GM12878 (cell line): Measurements from ENCODE around the gene KCNIP3. TPM values are rescaled to one million over a fixed set of nuclear protein-coding genes. Genes with fewer than 3 reads are reported as not detected.

Source experiments
- CEBPZ ChIP-seq: fragments of 150-350 bp; IDR thresholded peaks from 2 replicates; pipeline ENCODE4 v1.6.1; 2016; ENCODE audit warnings: low read depth, low read length
- E2F4 ChIP-seq: IDR thresholded peaks from 2 replicates; pipeline ENCODE4 v1.6.1; 2012; ENCODE audit warnings: low read depth, low read length, improper control_type of control experiment
- IRF5 ChIP-seq: fragments of 450-650 bp; IDR thresholded peaks from 2 replicates; pipeline ENCODE4 v1.6.1; 2017; ENCODE audit warnings: borderline replicate concordance
- LARP7 ChIP-seq: fragments of 450-650 bp; IDR thresholded peaks from 2 replicates; pipeline ENCODE4 v1.6.1; 2017; ENCODE audit warnings: mild to moderate bottlenecking
- NR2F1 ChIP-seq: fragments of 450-650 bp; conservative IDR thresholded peaks from 2 replicates; pipeline ENCODE4 v1.6.1; 2017; ENCODE audit warnings: mild to moderate bottlenecking
- SRF ChIP-seq, 2 experiments: IDR thresholded peaks; 2 replicates each; pipeline ENCODE4 v1.6.1; 2011; ENCODE audit warnings: low read depth in 2 of 2, low read length in 2 of 2, mild to moderate bottlenecking in 1 of 2, moderate library complexity in 1 of 2
- TCF3 ChIP-seq: IDR thresholded peaks from 2 replicates; pipeline ENCODE4 v1.6.1; 2012; ENCODE audit warnings: low read depth, mild to moderate bottlenecking, low read length, borderline replicate concordance; ENCODE audit not compliant: insufficient read depth
- YBX1 ChIP-seq: fragments of 450-650 bp; IDR thresholded peaks from 2 replicates; pipeline ENCODE4 v1.6.1; 2016; ENCODE audit warnings: antibody characterized with exemption
- ZBED1 ChIP-seq: IDR thresholded peaks from 2 replicates; pipeline ENCODE4 v1.6.1; 2016; ENCODE audit warnings: borderline replicate concordance
- polyA plus RNA-seq, 11 experiments: library from polyadenylated mRNA; depleted of rRNA in 4 of 11; unstranded in 6 of 11; stranded (reverse) in 5 of 11; fragments of >200 nt; fragmentation: Nextera tagmentation in 4 of 11; fragmentation: Illumina TruSeq in 1 of 11; extraction: Ambion mirVana in 4 of 11; extraction: Trizol in 1 of 11; gene quantifications; 1 replicate in 1 of 11; 2 replicates in 10 of 11; pipeline versions ENCODE4 v1.2.1 to v1.2.3, GENCODE V29; 2011 to 2016; ENCODE audit warnings: inconsistent platforms in 2 of 11, missing spikeins in 2 of 11, low read depth in 1 of 11
- total RNA-seq, 4 experiments: library from RNA; depleted of rRNA in 3 of 4; stranded (reverse); fragments of >200 nt in 3 of 4; fragmentation: Illumina TruSeq in 1 of 4; extraction: Trizol in 1 of 4; gene quantifications; 2 replicates each; pipeline versions ENCODE4 v1.2.1 to v1.2.3, GENCODE V29; 2013 to 2021
- TF ChIP-seq, protein P1 (sequence below), 3 experiments: IDR thresholded peaks in 2 of 3; conservative IDR thresholded peaks in 1 of 3; 2 replicates each; pipeline ENCODE4 v1.5.1; 2011; ENCODE audit warnings: low read depth in 3 of 3, low read length in 3 of 3, mild to moderate bottlenecking in 3 of 3, control low read depth in 2 of 3, moderate library complexity in 2 of 3, inconsistent platforms in 1 of 3, mixed read lengths in 1 of 3; ENCODE audit not compliant: control insufficient read depth in 2 of 3, insufficient read depth in 1 of 3; ENCODE audit errors: extremely low read depth in 1 of 3
- TF ChIP-seq, protein P2 (sequence below): fragments of 450-650 bp; formaldehyde crosslinking; IDR thresholded peaks from 2 replicates; pipeline ENCODE4 v1.4.0; 2020; ENCODE audit warnings: mild to moderate bottlenecking, moderate library complexity
- TF ChIP-seq, protein P3 (sequence below): fragments of 450-650 bp; IDR thresholded peaks from 2 replicates; pipeline ENCODE4 v1.6.1; 2017; ENCODE audit warnings: mild to moderate bottlenecking, moderate library complexity

The KCNIP3 gene
- total and polyA plus RNA-seq, 10 of the 15 experiments (the other 5 are each of a cell fraction or from before 2014, with no cell fraction given), result not detected

- no peak for TF ChIP-seq LARP7
- TF ChIP-seq, protein P1, sequence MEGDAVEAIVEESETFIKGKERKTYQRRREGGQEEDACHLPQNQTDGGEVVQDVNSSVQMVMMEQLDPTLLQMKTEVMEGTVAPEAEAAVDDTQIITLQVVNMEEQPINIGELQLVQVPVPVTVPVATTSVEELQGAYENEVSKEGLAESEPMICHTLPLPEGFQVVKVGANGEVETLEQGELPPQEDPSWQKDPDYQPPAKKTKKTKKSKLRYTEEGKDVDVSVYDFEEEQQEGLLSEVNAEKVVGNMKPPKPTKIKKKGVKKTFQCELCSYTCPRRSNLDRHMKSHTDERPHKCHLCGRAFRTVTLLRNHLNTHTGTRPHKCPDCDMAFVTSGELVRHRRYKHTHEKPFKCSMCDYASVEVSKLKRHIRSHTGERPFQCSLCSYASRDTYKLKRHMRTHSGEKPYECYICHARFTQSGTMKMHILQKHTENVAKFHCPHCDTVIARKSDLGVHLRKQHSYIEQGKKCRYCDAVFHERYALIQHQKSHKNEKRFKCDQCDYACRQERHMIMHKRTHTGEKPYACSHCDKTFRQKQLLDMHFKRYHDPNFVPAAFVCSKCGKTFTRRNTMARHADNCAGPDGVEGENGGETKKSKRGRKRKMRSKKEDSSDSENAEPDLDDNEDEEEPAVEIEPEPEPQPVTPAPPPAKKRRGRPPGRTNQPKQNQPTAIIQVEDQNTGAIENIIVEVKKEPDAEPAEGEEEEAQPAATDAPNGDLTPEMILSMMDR (IDR thresholded peaks at IDR 0.05 in 2 of 3, conservative IDR thresholded peaks at IDR 0.05 in 1 of 3; ENCODE audit: control insufficient read depth in 2 of 3, extremely low read depth in 1 of 3, insufficient read depth in 1 of 3, low read depth in 3 of 3, low read length in 3 of 3), result no peak
- no peak for TF ChIP-seq IRF5
- TF ChIP-seq E2F4, result no peak
- TF ChIP-seq, protein P2, sequence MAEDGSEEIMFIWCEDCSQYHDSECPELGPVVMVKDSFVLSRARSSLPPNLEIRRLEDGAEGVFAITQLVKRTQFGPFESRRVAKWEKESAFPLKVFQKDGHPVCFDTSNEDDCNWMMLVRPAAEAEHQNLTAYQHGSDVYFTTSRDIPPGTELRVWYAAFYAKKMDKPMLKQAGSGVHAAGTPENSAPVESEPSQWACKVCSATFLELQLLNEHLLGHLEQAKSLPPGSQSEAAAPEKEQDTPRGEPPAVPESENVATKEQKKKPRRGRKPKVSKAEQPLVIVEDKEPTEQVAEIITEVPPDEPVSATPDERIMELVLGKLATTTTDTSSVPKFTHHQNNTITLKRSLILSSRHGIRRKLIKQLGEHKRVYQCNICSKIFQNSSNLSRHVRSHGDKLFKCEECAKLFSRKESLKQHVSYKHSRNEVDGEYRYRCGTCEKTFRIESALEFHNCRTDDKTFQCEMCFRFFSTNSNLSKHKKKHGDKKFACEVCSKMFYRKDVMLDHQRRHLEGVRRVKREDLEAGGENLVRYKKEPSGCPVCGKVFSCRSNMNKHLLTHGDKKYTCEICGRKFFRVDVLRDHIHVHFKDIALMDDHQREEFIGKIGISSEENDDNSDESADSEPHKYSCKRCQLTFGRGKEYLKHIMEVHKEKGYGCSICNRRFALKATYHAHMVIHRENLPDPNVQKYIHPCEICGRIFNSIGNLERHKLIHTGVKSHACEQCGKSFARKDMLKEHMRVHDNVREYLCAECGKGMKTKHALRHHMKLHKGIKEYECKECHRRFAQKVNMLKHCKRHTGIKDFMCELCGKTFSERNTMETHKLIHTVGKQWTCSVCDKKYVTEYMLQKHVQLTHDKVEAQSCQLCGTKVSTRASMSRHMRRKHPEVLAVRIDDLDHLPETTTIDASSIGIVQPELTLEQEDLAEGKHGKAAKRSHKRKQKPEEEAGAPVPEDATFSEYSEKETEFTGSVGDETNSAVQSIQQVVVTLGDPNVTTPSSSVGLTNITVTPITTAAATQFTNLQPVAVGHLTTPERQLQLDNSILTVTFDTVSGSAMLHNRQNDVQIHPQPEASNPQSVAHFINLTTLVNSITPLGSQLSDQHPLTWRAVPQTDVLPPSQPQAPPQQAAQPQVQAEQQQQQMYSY, result no peak
- peak; percentile 66; the same call in 1 of the 2 replicates for TF ChIP-seq TCF3
- TF ChIP-seq SRF (IDR thresholded peaks at IDR 0.05; ENCODE audit: low read depth in 2 of 2, low read length in 2 of 2), result peak in 1 of 2 experiments; percentile 77; a peak in 1 of 4 replicates
- TF ChIP-seq NR2F1, result peak; percentile 97
- TF ChIP-seq, protein P3, sequence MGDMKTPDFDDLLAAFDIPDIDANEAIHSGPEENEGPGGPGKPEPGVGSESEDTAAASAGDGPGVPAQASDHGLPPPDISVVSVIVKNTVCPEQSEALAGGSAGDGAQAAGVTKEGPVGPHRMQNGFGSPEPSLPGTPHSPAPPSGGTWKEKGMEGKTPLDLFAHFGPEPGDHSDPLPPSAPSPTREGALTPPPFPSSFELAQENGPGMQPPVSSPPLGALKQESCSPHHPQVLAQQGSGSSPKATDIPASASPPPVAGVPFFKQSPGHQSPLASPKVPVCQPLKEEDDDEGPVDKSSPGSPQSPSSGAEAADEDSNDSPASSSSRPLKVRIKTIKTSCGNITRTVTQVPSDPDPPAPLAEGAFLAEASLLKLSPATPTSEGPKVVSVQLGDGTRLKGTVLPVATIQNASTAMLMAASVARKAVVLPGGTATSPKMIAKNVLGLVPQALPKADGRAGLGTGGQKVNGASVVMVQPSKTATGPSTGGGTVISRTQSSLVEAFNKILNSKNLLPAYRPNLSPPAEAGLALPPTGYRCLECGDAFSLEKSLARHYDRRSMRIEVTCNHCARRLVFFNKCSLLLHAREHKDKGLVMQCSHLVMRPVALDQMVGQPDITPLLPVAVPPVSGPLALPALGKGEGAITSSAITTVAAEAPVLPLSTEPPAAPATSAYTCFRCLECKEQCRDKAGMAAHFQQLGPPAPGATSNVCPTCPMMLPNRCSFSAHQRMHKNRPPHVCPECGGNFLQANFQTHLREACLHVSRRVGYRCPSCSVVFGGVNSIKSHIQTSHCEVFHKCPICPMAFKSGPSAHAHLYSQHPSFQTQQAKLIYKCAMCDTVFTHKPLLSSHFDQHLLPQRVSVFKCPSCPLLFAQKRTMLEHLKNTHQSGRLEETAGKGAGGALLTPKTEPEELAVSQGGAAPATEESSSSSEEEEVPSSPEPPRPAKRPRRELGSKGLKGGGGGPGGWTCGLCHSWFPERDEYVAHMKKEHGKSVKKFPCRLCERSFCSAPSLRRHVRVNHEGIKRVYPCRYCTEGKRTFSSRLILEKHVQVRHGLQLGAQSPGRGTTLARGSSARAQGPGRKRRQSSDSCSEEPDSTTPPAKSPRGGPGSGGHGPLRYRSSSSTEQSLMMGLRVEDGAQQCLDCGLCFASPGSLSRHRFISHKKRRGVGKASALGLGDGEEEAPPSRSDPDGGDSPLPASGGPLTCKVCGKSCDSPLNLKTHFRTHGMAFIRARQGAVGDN, result no peak
- TF ChIP-seq YBX1, result no peak
- TF ChIP-seq ZBED1, result no peak
- TF ChIP-seq CEBPZ, result no peak
Measured at GRCh38 chr2:95402370-95403203, 105.4 kb downstream of the KCNIP3 start, which contains the start of gene FAHD2A (continued).
